Spleen (tissue), 11 donors: ENCODE measurements around the gene ENTPD8. TPM values are rescaled to one million over a fixed set of nuclear protein-coding genes. Genes with fewer than 3 reads are reported as not detected.
A peak's percentile ranks its signal among the peaks of the same experiment; 100 is the strongest.

Experiments used
- DNase-seq: peaks from one replicate; pipeline ENCODE4 v3.0.0-alpha.2; 2020
- H3K27ac ChIP-seq, 8 donors: fragments of 200-600 bp; sonication (generic) in 7 of 8; 1 replicate in 4 of 8; 2 replicates in 4 of 8; pipeline versions ENCODE4 v1.5.0 to v1.8.0; 2016 to 2021; ENCODE audit warnings: inconsistent platforms in 4 of 8, mild to moderate bottlenecking in 4 of 8, moderate library complexity in 1 of 8
- H3K27me3 ChIP-seq, 7 donors: fragments of 200-600 bp; sonication (generic) in 6 of 7; replicated peaks in 1 of 7; 1 replicate in 4 of 7; 2 replicates in 3 of 7; pipeline versions ENCODE4 v1.5.0 to v1.8.0; 2016 to 2021; ENCODE audit warnings: inconsistent platforms in 3 of 7, mild to moderate bottlenecking in 1 of 7
- H3K36me3 ChIP-seq, 6 donors: fragments of 200-600 bp; sonication (generic) in 5 of 6; 1 replicate in 4 of 6; 2 replicates in 2 of 6; pipeline versions ENCODE4 v1.5.0 to v1.8.0; 2016 to 2021; ENCODE audit warnings: inconsistent platforms in 2 of 6
- H3K4me1 ChIP-seq, 6 donors: fragments of 200-600 bp; sonication (generic) in 5 of 6; 1 replicate in 3 of 6; 2 replicates in 3 of 6; pipeline versions ENCODE4 v1.5.0 to v1.8.0; 2016 to 2021; ENCODE audit warnings: inconsistent platforms in 3 of 6
- H3K4me3 ChIP-seq, 8 donors: fragments of 200-600 bp; sonication (generic) in 7 of 8; 1 replicate in 4 of 8; 2 replicates in 4 of 8; pipeline versions ENCODE4 v1.5.0 to v1.8.0; 2016 to 2021; ENCODE audit warnings: inconsistent platforms in 4 of 8, mild to moderate bottlenecking in 4 of 8, moderate library complexity in 2 of 8
- H3K9me3 ChIP-seq, 8 donors: fragments of 200-600 bp; sonication (generic) in 7 of 8; 1 replicate in 4 of 8; 2 replicates in 4 of 8; pipeline versions ENCODE4 v1.5.0 to v1.8.0; 2016 to 2021; ENCODE audit warnings: inconsistent platforms in 4 of 8
- POLR2A ChIP-seq, 3 donors: fragments of 450-650 bp; IDR thresholded peaks; one replicate each; pipeline ENCODE4 v1.5.1; 2017; ENCODE audit warnings: antibody characterized with exemption in 3 of 3, mild to moderate bottlenecking in 1 of 3
- POLR2AphosphoS5 ChIP-seq, 3 donors: sonication (generic); formaldehyde crosslinking; IDR thresholded peaks; one replicate each; pipeline ENCODE4 v1.5.1; 2017; ENCODE audit warnings: antibody characterized with exemption in 3 of 3
- WGBS, 5 donors: extraction: QIAGEN DNeasy Blood & Tissue Kit in 3 of 5; methylation state at CpG; one replicate each; pipeline versions ENCODE4 v1.1.5 to v1.1.7; 2013 to 2018; 5-methylcytosine and 5-hydroxymethylcytosine counted together
- intact Hi-C: fragments of 100-400 bp; cut with DNase I; formaldehyde crosslinking; loops from one replicate; pipeline ENCODE4 v1.15.0; 2023; ENCODE audit warnings: low total_unique reads
- polyA plus RNA-seq, 3 donors: library from polyadenylated mRNA; stranded (reverse); fragments of 200-250 nt; gene quantifications; one replicate each; pipeline ENCODE4 v1.2.1, GENCODE V29; 2013
- total RNA-seq, 7 donors: library from RNA; depleted of rRNA in 3 of 7; stranded (reverse); fragments of >200 nt in 3 of 7; fragmentation: NEBNext Ultra II Directional in 4 of 7; extraction: Animal tissue kit (Norgen Biotek cat#: 25700) in 4 of 7; gene quantifications; one replicate each; pipeline versions ENCODE4 v1.1.0 to v1.2.1, GENCODE V29; 2016 to 2021
- TF ChIP-seq, protein P1 (sequence below), 11 experiments: fragments of 200-600 bp in 7 of 11; fragments of 450-650 bp in 4 of 11; sonication (generic) in 4 of 11; IDR thresholded peaks in 8 of 11; conservative IDR thresholded peaks in 3 of 11; 1 replicate in 7 of 11; 2 replicates in 4 of 11; pipeline versions ENCODE4 v1.4.0 to v1.8.0; 2016 to 2021; ENCODE audit warnings: antibody characterized with exemption in 11 of 11, inconsistent platforms in 4 of 11, mild to moderate bottlenecking in 1 of 11
- donor health status: healthy with polysubstance abuse.
- donor health status: DM: no; HTN: no; CAD: no; lungs with moderate emphysema.
- donor health status: DM: no; HTN: no; CAD: no.
- donor health status: Bipolar disorder and iron deficiency.
- donor health status: healthy.
- donor health status: DM: no; HTN: no; CAD: no.
- donor health status: DM: yes; HTN: yes; CAD: no.

Gene ENTPD8
- total and polyA plus RNA-seq, 10 donors = 0.07 to 0.37 (median 0.18) TPM; not detected in 4

DNA sequence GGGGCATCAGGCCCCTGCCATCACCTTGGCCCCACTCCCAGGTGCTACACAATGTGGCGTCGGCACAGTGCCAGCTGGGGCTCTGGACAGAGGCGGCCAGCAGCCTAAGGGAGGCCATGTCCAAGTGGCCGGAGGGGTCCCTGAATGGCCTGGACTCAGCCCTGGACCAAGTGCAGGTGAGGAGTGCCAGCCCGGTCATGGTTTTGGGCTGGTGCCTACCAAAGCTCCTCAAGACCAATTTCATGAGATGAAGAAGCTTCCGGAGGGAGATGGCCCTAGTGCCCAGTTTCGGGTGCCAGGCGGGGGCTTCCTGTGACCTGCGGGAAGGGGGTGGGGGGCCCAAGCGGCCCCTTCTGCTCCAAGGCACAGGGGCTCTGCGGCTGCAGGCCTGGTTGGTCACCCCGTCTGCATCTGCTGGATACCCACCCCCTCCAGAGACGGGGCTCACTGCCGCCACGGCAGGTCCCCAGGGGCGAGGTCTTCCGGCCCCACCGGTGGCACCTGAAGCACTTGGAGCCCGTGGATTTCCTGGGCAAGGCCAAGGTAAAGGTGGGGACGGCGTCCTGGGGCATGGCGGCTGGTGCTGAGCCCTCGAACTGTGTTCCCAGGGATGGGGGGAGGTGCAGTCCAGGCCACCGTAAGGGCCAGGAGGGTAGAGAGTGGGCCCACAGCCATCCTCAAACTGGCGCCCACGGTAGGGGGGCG, 12.2 kb downstream of the ENTPD8 start:
- intact Hi-C loops = no loop called here
- H3K27me3 ChIP-seq = peaks cover 0 to 32% (median 0%) of the 10 kb centered on the region in 7 donors
- DNase-seq = peak; percentile 80
- no peak overlapping the region for H3K27ac ChIP-seq
- peaks cover 0 to 36% (median 13%) of the 10 kb centered on the region in 6 donors for H3K4me1 ChIP-seq
- H3K36me3 ChIP-seq = no peaks in the 10 kb centered on the region
- TF ChIP-seq POLR2A (IDR thresholded peaks at IDR 0.05) = no peak
- peak in 1 of 3 donors; percentile 33 for TF ChIP-seq POLR2AphosphoS5 (IDR thresholded peaks at IDR 0.05)
- TF ChIP-seq, protein P1, sequence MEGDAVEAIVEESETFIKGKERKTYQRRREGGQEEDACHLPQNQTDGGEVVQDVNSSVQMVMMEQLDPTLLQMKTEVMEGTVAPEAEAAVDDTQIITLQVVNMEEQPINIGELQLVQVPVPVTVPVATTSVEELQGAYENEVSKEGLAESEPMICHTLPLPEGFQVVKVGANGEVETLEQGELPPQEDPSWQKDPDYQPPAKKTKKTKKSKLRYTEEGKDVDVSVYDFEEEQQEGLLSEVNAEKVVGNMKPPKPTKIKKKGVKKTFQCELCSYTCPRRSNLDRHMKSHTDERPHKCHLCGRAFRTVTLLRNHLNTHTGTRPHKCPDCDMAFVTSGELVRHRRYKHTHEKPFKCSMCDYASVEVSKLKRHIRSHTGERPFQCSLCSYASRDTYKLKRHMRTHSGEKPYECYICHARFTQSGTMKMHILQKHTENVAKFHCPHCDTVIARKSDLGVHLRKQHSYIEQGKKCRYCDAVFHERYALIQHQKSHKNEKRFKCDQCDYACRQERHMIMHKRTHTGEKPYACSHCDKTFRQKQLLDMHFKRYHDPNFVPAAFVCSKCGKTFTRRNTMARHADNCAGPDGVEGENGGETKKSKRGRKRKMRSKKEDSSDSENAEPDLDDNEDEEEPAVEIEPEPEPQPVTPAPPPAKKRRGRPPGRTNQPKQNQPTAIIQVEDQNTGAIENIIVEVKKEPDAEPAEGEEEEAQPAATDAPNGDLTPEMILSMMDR (IDR thresholded peaks at IDR 0.05 in 8 of 11, conservative IDR thresholded peaks at IDR 0.05 in 3 of 11) = no peak
- peak overlapping the region in 1 of 8 donors; percentile 21 for H3K4me3 ChIP-seq
- WGBS, 5 donors = 66 to 84% (median 80%) methylated on average over 17 to 27 of the region's 27 CpGs
- no peaks in the 10 kb centered on the region for H3K9me3 ChIP-seq

DNA sequence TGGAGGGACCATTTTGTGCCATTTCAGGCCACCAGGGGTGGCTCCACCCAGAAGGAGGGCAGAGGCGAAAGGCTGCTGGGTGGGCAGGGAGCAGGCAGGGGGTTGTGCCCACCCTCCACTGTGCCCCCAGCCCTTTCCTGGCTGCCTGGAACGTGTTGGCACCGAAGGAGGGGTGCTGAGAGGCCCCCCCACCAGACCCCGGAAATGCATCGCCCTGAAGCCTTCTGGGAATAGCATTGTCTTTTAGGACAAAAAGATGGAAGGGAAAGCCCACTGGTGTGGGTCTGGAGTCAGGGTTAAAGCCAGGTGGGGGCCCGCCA, 12.9 kb downstream of the ENTPD8 start:
- no peak for TF ChIP-seq POLR2AphosphoS5 (IDR thresholded peaks at IDR 0.05)
- TF ChIP-seq POLR2A (IDR thresholded peaks at IDR 0.05) = no peak
- TF ChIP-seq, protein P1 (IDR thresholded peaks at IDR 0.05 in 8 of 11, conservative IDR thresholded peaks at IDR 0.05 in 3 of 11) = no peak
- DNase-seq = peak; percentile 61
- H3K9me3 ChIP-seq = no peaks in the 10 kb centered on the region
- no peaks in the 10 kb centered on the region for H3K36me3 ChIP-seq
- H3K27ac ChIP-seq = no peak overlapping the region
- intact Hi-C loops = no loop called here
- peaks cover 0 to 32% (median 0%) of the 10 kb centered on the region in 7 donors for H3K27me3 ChIP-seq
- peaks cover 0 to 43% (median 17%) of the 10 kb centered on the region in 6 donors for H3K4me1 ChIP-seq
- WGBS, 5 donors = 71 to 89% (median 82%) methylated on average over 6 of the region's 6 CpGs
- H3K4me3 ChIP-seq = no peak overlapping the region

DNA sequence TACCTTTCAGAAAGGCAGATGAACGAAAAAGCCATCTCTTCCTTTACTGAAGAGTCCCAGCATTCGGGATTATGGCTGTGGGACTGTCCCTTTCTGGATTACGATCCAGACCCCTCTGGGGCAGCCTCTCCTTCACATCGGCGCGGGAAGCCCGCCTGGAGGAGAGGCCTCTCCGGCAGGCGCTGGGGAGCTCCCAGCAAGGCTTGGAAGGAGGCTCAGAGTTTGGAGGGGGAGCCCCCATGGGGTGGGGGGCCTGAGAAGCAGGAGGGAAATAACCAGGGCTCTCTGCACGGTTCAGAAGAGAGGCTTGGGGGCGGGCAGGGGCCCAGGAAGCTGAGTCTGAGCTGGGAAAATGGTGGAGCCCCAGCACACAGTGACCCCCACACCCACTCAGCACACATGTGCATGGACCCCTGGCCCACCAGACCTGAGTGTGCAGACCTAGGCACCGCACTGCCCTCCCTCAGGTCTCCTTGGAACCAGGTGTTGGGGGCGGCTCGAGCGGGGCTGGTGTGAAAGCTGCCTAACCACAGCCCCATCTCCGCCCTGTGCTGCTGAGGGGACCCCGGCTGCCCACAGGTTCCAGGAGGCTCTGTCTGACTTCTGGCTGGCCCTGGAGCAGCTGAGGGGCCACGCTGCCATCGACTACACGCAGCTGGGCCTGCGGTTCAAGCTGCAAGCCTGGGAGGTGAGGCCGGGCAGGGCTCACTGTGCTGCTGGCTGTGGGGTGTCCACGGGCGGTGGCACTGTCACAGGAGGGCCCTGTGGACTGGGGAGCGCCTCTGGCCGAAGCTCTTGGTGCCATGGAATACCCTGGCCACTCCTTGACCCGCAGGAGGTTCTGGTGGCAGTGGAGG, 13.5 kb downstream of the ENTPD8 start:
- no peak for TF ChIP-seq POLR2A (IDR thresholded peaks at IDR 0.05)
- TF ChIP-seq, protein P1 (IDR thresholded peaks at IDR 0.05 in 8 of 11, conservative IDR thresholded peaks at IDR 0.05 in 3 of 11) = no peak
- no peak for TF ChIP-seq POLR2AphosphoS5 (IDR thresholded peaks at IDR 0.05)
- Histone ChIP-seq H3K4me1 (peaks cover 0 to 43% (median 18%) of the 10 kb centered on the region in 6 donors), H3K4me3 (no peak overlapping the region), H3K27ac (no peak overlapping the region), H3K36me3 (no peaks in the 10 kb centered on the region), H3K27me3 (peaks cover 0 to 30% (median 0%) of the 10 kb centered on the region in 7 donors), H3K9me3 (no peaks in the 10 kb centered on the region)
- DNase-seq = peak; percentile 68
- intact Hi-C loops = no loop called here
- 79 to 83% (median 82%) methylated on average over 15 to 27 of the region's 27 CpGs for WGBS, 5 donors
